GM18526 (cell line): Measurements from ENCODE around the gene ODF4.

Source experiments
- POLR2A ChIP-seq: IDR thresholded peaks from 3 replicates; pipeline ENCODE4 v1.6.1; 2011; ENCODE audit not compliant: insufficient read length; ENCODE audit errors: extremely low read depth

ODF4 gene

DNA sequence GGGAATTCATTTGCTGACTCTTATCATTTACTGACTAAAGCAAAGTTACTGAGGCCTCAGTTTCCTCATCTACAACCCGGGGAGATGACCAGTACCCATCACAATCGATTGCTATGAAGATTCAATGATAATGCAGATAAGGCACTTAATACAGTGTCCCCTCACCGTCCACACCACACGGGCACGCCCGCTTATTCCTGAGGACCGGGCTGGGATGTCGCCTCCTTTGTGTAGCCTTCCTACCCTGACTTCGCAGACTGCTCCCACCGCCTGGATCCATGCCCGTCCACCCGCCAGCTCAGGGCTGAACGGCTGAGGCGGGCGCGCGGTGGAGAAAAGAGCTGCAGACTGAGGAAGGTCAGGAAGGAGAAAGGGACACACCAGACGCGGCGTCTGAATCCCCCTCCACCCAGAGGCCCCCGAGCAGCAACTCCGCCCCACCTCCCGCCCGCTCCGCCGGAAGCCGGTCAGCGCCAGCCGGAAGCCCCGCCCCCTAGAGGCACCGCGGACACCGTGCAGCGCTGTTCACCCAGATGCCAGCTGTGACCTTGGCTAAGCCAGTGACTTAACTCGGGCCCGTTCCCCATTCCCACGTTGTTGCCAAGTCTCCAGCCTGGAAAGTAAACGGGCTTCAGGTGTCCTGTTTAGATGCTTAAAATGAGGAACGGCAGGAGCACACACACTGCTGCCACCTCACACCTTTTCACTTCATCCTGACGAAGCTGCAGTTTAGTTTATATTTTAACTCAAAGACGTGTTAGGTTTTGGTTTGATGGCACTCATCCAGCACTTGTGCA lies 36.8 kb downstream of the ODF4 start, which contains the start of gene KRABD2:
Gene KRABD2 (minus strand): TSS at position 434 of the 797 bp plus-strand sequence.
- TF ChIP-seq POLR2A: peak; percentile 72

- TF ChIP-seq POLR2A: no peak
Observed at GRCh38 chr17:8377422-8377821, 37.8 kb downstream of the ODF4 start.

DNA sequence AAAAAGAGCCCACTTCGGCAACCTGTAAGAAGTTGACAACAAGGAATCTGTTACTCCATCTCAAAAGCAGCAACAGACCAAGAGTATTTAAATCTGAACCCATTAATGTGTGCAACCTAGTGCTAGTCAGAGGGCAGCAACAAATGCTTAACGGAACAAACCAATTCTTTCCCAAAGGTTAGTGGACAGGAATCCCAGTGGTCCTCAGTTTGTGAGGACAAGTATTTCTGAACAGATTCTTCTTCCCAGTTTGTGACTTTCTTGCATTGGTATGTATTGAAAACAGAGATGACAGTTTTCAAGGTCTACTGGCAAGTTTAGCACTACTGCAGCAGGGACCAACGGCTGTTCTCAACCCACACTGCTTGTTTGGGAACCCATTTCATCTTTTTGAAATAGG lies 40.4 kb downstream of the ODF4 start:
- no peak for TF ChIP-seq POLR2A

DNA sequence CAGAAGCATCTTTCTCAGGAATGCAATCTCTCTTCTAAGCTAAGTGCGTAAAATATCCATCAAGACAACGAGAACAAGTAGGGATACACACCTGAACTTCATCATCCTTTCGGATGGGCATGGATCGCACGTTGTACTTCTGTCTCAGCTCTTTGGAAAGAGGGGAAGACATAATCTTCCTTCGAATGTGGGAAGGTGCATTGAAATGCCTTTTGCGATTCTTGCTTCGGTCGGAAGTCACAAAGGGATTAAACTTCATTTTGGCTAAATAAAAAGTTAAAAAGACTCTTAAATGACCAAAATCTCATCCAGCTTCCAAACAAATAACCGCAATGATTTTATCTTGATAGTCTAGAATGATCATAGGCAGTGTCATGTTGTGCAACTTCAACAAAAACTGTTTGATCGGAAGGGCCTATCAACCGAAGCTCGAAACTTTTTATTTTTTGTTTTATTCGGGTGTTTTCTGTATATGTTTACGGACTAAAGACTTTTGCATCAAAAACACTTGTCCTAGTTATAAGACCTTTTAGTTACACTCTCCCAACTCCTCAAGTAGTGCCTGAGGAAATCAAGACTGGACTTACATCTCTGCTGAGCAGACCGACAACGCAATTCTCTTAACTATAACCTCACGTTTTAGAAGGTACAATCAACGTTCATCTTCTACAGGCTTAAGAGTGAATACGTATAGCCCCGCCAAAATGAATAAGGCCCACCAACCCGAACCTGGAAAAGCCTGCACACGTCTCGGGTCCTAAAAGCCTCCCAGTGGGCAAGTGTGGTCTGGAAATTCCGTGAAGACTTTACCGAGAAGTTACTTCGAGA lies 42.6 kb downstream of the ODF4 start:
- no peak for TF ChIP-seq POLR2A

- TF ChIP-seq POLR2A: no peak
Observed at GRCh38 chr17:8382880-8383142, 43.2 kb downstream of the ODF4 start.

DNA sequence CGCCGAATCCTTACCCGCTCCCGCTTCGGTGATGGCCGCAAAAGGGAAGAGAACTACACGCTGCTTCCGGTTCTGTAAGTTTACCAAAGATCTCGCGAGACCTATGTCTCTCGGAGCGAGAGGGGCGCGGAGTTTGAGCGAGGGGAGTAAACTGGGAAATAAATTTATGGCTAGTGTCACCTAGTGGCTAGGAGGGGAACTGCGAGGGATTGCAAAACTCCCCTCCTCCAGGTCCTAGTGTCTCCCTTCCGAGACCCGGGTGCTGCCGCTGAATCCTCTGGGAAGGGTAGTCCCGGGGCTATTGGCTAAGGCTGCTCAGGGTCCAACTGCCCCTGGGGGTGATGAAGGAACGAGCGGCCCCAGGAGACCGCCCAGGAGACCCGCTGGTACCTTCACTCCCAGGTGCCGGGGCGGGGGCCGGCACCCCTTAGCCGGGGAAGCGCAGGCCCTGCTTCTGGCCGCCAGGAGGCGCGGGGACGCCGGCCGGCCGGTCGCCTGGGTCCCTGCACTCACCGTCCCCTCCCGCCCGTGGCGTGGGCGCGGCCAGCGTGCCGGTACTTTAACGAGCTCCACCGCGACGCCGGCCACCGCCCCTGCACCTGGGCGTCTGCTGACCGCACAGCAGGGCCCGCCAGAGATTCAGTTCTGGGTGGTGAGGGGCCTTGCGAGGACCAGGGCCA lies 43.6 kb downstream of the ODF4 start, which contains the start of gene RPL26:
Gene RPL26 (minus strand): TSS at position 51 of the 680 bp plus-strand sequence. CDS start 883 bp downstream, outside the sequence.
- peak; percentile 98 for TF ChIP-seq POLR2A

DNA sequence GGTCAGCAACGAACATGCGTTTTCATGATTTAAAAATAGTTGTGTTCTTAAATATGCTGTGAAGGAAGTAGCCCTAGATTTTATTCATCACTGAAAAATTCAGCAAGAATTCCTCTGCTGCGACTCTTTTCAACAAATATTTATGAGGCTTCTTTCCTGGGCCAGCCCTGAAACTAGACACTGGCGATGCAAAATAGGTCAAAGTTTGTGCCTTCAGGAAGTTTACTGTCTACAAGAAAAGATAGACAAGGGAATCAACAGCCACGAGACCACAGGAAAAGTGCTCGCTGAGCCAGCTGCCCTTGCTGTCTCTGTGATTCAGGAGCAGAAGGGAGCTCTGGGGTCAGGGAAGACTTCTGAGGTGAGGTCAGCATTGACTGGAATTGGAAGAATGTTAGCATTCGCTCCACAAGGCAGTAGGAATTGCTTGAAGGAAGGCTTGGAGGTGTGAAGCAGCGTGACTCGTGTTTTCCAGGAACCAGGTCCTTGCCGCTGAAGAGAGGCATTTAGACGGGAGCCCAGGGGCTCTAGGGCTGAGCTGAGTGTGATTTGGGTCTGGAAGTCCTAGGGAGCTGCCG lies 45.2 kb downstream of the ODF4 start:
- no peak for TF ChIP-seq POLR2A

DNA sequence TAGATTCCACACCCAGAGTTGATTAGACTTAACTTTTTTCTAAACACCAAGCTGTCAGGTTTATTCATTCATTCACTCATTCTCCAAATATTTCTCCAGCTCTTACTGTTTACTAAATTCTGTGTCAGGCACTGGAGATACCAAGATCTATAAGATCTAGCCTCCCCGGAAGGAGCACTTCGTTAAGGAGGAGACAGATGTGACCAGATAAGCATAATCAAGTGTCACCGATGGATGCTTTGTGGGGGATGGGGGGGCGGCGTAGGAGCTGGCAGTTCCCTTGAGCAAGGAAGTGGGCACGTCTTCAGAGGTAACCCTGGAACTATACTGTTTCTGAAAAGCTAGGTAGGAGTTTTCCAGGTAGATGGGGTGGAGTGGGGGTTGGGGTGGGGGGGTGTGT lies 47.2 kb downstream of the ODF4 start:
- TF ChIP-seq POLR2A: no peak

DNA sequence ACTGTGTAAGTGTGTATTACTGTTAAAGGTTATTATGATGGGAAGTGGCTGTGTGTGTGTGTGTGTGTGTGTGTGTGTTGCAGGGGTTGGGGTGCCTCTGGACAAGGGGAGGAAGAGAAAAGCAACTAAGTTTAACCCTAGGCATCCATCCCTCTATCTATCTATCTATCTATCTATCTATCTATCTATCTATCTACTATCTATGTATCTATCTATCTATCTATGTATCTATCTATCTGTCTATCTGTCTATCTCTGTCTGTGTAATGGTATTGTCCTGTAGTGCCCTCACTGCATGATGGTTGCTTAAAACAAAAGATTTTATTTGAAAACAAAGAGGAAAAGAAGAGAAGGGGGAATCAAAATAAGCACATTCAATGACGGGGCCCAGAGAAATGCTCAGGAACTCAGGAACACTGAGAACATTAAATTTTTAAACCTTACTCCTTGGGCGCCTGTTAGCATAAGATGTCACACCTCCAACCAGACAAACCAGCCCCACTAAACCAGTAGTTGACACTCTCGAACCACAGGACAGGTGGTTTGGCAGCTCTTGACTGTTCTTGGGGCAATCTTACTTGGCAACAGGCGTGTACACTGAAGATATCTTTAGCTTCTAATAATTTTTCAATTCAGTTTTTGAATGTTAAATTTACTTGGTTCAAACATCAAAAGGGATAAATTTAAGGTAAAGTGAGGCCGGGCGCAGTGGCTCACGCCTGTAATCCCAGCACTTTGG lies 48.4 kb downstream of the ODF4 start:
- TF ChIP-seq POLR2A: no peak

GRCh38 chr17:8391711-8392110 lies 52.1 kb downstream of the ODF4 start:
- TF ChIP-seq POLR2A: no peak

DNA sequence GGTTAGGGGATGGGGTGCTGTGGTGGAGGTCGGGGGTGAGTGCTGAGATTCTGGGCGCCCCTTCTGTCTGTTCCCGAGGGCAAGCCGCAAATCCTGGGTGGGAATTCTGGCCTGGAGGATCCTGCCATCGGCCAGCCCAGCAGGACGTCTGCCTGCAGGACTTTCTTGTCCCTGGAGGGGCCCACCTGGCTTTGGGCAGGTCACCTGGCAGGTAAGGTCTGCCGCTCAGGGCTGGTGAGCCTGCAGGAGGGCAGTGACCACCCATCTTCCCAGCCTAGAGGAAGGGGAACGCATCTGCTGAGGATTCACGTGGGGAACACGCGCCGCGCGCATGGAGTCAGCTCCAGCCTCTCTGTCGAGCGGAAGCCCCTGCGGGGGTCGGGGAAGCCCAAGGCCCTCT lies 52.6 kb downstream of the ODF4 start:
- TF ChIP-seq POLR2A: no peak

DNA sequence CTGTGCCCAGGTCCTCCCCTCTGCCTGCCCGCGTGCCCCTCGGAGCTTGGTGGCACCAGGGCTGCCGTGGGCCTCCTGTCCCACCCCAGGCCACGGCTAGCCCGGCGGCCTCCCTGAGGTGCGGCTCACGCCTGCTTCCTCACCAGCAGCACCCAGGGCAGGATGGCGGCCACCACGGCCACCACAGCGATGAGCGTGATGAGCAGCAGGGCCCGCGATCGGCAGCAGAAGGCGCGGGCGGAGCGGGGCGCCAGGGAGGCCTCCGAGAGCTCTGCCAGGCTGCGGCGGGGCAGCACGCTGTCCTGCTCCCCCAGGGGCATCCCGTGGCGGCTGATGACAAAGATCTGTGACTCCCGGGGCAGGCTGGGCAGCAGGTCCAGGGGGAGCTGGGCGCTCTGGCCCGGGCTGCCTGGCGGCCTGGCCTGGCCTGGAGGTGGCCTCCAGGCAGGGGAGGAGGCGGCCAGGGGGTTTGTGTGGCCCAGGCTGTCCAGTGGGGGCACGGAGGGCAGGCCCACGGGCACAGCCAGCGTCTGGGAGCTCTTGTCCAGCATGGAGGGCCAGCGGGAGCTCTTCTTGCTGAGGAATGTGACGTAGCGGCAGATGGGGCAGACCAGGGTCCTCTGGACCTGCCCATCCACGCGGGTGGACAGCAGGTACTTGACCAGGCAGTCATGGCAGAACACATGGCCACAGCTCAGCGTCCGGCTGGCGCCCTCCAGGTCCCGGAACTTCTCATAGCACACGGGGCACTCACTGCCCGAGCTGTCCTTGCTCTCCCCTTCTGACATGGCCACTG lies 53.2 kb downstream of the ODF4 start:
- no peak for TF ChIP-seq POLR2A

DNA sequence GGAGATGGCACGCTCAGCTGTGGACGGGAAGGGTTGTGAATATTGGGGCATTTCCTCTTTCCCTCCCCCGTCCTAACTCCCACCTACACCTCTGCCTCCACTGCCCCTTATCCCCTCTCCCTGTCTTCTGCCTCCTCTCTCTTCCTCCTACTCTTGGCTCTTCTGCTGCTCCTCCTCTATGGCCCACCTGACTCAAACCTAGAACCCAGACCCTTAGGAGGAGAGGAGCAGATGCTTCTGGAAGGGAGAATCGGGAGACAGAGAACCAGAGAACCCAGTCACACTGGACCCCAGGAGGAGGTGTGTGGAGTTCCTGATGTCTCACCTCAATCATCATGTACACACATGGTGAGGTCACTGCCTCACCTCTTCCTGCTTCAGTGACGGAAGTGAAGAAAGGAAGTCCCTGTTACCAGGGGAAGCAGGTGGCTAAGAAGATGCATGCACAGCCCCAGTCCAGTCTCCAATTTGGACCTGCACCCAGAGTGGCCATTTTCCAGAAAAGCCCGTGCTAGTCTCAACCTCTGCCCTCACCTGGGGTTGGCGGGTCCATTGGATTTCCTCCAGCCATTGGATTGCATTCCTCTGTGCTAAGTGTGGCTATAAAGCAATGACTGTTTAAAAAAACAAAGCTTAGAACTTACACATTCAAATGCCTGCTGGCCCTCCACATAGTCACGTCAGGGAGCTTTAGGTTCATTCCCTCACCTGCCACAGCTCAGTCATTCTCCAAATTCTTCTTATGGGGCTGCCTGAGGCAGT lies 54.0 kb downstream of the ODF4 start:
- no peak for TF ChIP-seq POLR2A
